K562 (cell line): ENCODE measurements around the gene TSSK6. TPM values are rescaled to one million over a fixed set of nuclear protein-coding genes. Genes with fewer than 3 reads are reported as not detected.

Experiments
- BACH1 ChIP-seq: fragments of 200-800 bp; sonication (Bioruptor generic); IDR thresholded peaks from 2 replicates; pipeline ENCODE4 v1.6.1; 2016; ENCODE audit warnings: missing genetic modification characterization, missing compliant biosample characterization
- GABPB1 ChIP-seq: sonication (generic); formaldehyde crosslinking; IDR thresholded peaks from 2 replicates; pipeline ENCODE4 v1.8.0; 2022; ENCODE audit warnings: mild to moderate bottlenecking, missing genetic modification reagents
- HDAC2 ChIP-seq: fragments of 450-650 bp; IDR thresholded peaks from 2 replicates; pipeline ENCODE4 v1.6.1; 2016; ENCODE audit warnings: mild to moderate bottlenecking
- SMAD3 ChIP-seq: fragments of 450-650 bp; formaldehyde crosslinking; conservative IDR thresholded peaks from 2 replicates; pipeline ENCODE4 v1.4.0; 2020; ENCODE audit warnings: mild to moderate bottlenecking
- ZNF644 ChIP-seq: fragments of 200-800 bp; sonication (Bioruptor generic); IDR thresholded peaks from 2 replicates; pipeline ENCODE4 v1.6.1; 2016; ENCODE audit warnings: low read depth, missing genetic modification characterization, missing compliant biosample characterization
- polyA plus RNA-seq, 8 experiments: library from polyadenylated mRNA; depleted of rRNA in 4 of 8; stranded (reverse) in 5 of 8; unstranded in 3 of 8; fragments of >200 nt; fragmentation: Nextera tagmentation in 2 of 8; fragmentation: Illumina TruSeq in 1 of 8; extraction: Ambion mirVana in 2 of 8; extraction: Trizol in 1 of 8; gene quantifications; 2 replicates each; pipeline versions ENCODE4 v1.2.1 to v1.2.3, GENCODE V29; 2011 to 2014; ENCODE audit warnings: inconsistent platforms in 1 of 8, missing spikeins in 1 of 8
- total RNA-seq, 7 experiments: library from RNA; depleted of rRNA in 6 of 7; stranded (reverse); fragments of >200 nt in 6 of 7; fragmentation: Illumina TruSeq in 2 of 7; extraction: Trizol in 2 of 7; gene quantifications; 2 replicates each; pipeline versions ENCODE4 v1.2.1 to v1.2.3, GENCODE V29; 2011 to 2021; ENCODE audit warnings: low replicate concordance in 1 of 7
- TF ChIP-seq, protein P1 (sequence below), 2 experiments: fragments of 450-650 bp; formaldehyde crosslinking in 1 of 2; IDR thresholded peaks; 2 replicates each; pipeline versions ENCODE4 v1.4.0 to v1.6.1; 2014 to 2020; ENCODE audit warnings: mild to moderate bottlenecking in 2 of 2, borderline replicate concordance in 1 of 2, low read depth in 1 of 2
- TF ChIP-seq, protein P2 (sequence below), 2 experiments: IDR thresholded peaks in 1 of 2; conservative IDR thresholded peaks in 1 of 2; 2 replicates each; pipeline ENCODE4 v1.6.1; 2016; ENCODE audit warnings: low read depth in 2 of 2, mild to moderate bottlenecking in 1 of 2, missing compliant biosample characterization in 1 of 2, missing genetic modification characterization in 1 of 2, moderate library complexity in 1 of 2

TSSK6 gene
- total and polyA plus RNA-seq, 9 of the 15 experiments (the other 6 are each of a cell fraction or from before 2014, with no cell fraction given): 0.21 to 2.6 (median 1.5) TPM; not detected in 3

DNA sequence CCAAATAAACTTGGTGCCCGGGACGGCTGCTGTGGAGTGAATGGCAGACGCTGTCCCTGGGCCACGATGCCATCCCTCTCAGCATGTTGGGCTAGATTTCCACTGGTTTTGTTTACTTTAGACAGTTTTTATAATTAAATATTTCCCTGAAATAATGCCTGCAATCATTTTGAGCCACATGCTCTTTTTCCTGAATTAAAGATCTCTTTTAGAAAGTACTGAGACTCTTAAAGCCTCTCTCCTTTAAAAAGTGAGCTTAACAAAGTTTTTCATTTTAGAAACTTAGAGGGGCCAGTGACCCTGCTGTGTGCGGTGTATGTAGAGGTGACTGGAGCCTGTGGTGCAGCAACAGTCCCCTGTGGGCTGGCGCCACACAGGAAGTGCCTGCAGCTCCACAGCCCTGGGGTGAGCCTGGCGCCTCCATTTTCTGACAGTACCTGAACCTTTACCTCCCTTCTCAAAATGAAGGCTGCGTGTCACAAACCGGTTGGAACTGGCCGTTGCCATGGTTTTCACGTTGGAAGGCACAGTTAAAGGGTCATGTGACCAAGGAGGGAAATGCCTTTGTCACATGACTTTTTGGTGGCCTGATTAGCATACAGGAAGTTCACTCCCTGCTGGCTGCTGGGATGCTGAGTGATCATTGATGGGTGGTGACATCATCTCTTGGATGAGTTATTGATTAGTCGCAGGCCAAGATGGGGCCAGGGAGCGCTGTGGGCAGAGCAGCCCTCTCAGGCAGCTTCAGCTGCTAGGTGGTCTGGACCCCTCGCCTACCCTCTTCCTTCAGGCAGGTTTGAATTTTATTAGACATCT is 26.3 kb downstream of the TSSK6 start (continued):
- TF ChIP-seq GABPB1 (CRISPR knock-in tag) (peak; percentile 88), ZNF644 (tag) (no peak), BACH1 (tag) (peak; percentile 28; the same call in 1 of the 2 replicates), HDAC2 (peak; percentile 65; the same call in 1 of the 2 replicates), SMAD3 (no peak)
- TF ChIP-seq, protein P1, sequence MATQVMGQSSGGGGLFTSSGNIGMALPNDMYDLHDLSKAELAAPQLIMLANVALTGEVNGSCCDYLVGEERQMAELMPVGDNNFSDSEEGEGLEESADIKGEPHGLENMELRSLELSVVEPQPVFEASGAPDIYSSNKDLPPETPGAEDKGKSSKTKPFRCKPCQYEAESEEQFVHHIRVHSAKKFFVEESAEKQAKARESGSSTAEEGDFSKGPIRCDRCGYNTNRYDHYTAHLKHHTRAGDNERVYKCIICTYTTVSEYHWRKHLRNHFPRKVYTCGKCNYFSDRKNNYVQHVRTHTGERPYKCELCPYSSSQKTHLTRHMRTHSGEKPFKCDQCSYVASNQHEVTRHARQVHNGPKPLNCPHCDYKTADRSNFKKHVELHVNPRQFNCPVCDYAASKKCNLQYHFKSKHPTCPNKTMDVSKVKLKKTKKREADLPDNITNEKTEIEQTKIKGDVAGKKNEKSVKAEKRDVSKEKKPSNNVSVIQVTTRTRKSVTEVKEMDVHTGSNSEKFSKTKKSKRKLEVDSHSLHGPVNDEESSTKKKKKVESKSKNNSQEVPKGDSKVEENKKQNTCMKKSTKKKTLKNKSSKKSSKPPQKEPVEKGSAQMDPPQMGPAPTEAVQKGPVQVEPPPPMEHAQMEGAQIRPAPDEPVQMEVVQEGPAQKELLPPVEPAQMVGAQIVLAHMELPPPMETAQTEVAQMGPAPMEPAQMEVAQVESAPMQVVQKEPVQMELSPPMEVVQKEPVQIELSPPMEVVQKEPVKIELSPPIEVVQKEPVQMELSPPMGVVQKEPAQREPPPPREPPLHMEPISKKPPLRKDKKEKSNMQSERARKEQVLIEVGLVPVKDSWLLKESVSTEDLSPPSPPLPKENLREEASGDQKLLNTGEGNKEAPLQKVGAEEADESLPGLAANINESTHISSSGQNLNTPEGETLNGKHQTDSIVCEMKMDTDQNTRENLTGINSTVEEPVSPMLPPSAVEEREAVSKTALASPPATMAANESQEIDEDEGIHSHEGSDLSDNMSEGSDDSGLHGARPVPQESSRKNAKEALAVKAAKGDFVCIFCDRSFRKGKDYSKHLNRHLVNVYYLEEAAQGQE (IDR thresholded peaks at IDR 0.05; ENCODE audit: borderline replicate concordance): peak; percentile 100
- TF ChIP-seq, protein P1 (CRISPR knock-in tag; IDR thresholded peaks at IDR 0.05; ENCODE audit: low read depth): 0 out of 2 replicates have a peak, but pooled peaks have one; percentile 28
- TF ChIP-seq, protein P2, sequence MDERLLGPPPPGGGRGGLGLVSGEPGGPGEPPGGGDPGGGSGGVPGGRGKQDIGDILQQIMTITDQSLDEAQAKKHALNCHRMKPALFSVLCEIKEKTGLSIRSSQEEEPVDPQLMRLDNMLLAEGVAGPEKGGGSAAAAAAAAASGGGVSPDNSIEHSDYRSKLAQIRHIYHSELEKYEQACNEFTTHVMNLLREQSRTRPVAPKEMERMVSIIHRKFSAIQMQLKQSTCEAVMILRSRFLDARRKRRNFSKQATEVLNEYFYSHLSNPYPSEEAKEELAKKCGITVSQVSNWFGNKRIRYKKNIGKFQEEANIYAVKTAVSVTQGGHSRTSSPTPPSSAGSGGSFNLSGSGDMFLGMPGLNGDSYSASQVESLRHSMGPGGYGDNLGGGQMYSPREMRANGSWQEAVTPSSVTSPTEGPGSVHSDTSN (CRISPR knock-in tag; IDR thresholded peaks at IDR 0.05; ENCODE audit: low read depth): no peak
- TF ChIP-seq, protein P2 (tag; conservative IDR thresholded peaks at IDR 0.05; ENCODE audit: low read depth): peak; percentile 88
